Jurkat, Clone E6-1 (cell line): ENCODE results near the gene ETV3L.
"Not testable (repeated sequence)": the region's sequence is repeated elsewhere in the genome, so short reads cannot be mapped to it uniquely, and the experiment has no call there.

Experiments used
- DNase-seq: peaks from one replicate; pipeline ENCODE4 v3.0.0-alpha.2; 2011; ENCODE audit warnings: low read depth, low spot score
- H3K4me3 ChIP-seq: 2 replicates; pipeline ENCODE4 v1.5.1; 2011; ENCODE audit warnings: mild to moderate bottlenecking, low read length, control low read depth, moderate library complexity

Gene ETV3L

GRCh38 chr1:157108448-157108847, 8.8 kb upstream of the ETV3L start:
- no peak for DNase-seq
- H3K4me3 ChIP-seq = no peak overlapping the region

GRCh38 chr1:157107702-157108101, 8.1 kb upstream of the ETV3L start:
- no peak overlapping the region for H3K4me3 ChIP-seq
- DNase-seq = no peak

- no peak overlapping the region for H3K4me3 ChIP-seq
- no peak for DNase-seq
Observed at GRCh38 chr1:157106813-157107189, 7.2 kb upstream of the ETV3L start.

GRCh38 chr1:157105988-157106812, 6.6 kb upstream of the ETV3L start:
- H3K4me3 ChIP-seq = no peak overlapping the region
- DNase-seq = no peak

- no peak for DNase-seq
Observed at GRCh38 chr1:157105298-157105987, 5.8 kb upstream of the ETV3L start.

GRCh38 chr1:157104598-157105293, 5.1 kb upstream of the ETV3L start:
- DNase-seq = no peak
- H3K4me3 ChIP-seq = no peak overlapping the region

More at GRCh38 chr1:157105298-157105987, 5.8 kb upstream of the ETV3L start:
- H3K4me3 ChIP-seq = no peak overlapping the region

GRCh38 chr1:157103268-157103667, 3.7 kb upstream of the ETV3L start:
- H3K4me3 ChIP-seq = no peak overlapping the region
- DNase-seq = no peak

GRCh38 chr1:157101149-157101548, 1.5 kb upstream of the ETV3L start:
- H3K4me3 ChIP-seq = no peak overlapping the region
- no peak for DNase-seq

GRCh38 chr1:157098987-157099632, 498 bp downstream of the ETV3L start:
- DNase-seq, H3K4me3 ChIP-seq: not testable (repeated sequence)

GRCh38 chr1:157098519-157098918, 1.1 kb downstream of the ETV3L start:
- no peak for DNase-seq
- no peak overlapping the region for H3K4me3 ChIP-seq

GRCh38 chr1:157097692-157098091, 1.9 kb downstream of the ETV3L start:
- no peak overlapping the region for H3K4me3 ChIP-seq
- DNase-seq = no peak

GRCh38 chr1:157096881-157097280, 2.7 kb downstream of the ETV3L start:
- no peak for DNase-seq
- H3K4me3 ChIP-seq = no peak overlapping the region

- no peak overlapping the region for H3K4me3 ChIP-seq
- DNase-seq = no peak
Observed at GRCh38 chr1:157095551-157095950, 4.1 kb downstream of the ETV3L start.

- H3K4me3 ChIP-seq = no peak overlapping the region
- no peak for DNase-seq
Observed at GRCh38 chr1:157095091-157095490, 4.5 kb downstream of the ETV3L start.

- no peak overlapping the region for H3K4me3 ChIP-seq
- no peak for DNase-seq
Observed at GRCh38 chr1:157092831-157093230, 6.8 kb downstream of the ETV3L start.

GRCh38 chr1:157091668-157092273, 7.8 kb downstream of the ETV3L start:
- H3K4me3 ChIP-seq = no peak overlapping the region
- no peak for DNase-seq

- no peak for DNase-seq
- H3K4me3 ChIP-seq = no peak overlapping the region
Observed at GRCh38 chr1:157091186-157091585, 8.4 kb downstream of the ETV3L start.

- no peak overlapping the region for H3K4me3 ChIP-seq
- no peak for DNase-seq
Observed at GRCh38 chr1:157090771-157091170, 8.8 kb downstream of the ETV3L start.

GRCh38 chr1:157090196-157090647, 9.4 kb downstream of the ETV3L start:
- DNase-seq = peak; percentile 48
- H3K4me3 ChIP-seq = no peak overlapping the region
